Frontal cortex (tissue), 4 donors: ENCODE data around the gene CALR. TPM values are rescaled to one million over a fixed set of nuclear protein-coding genes. Genes with fewer than 3 reads are reported as not detected.
A peak's percentile ranks its signal among the peaks of the same experiment; 100 is the strongest.

ENCODE experiments used
- DNase-seq, 2 donors: peaks; one replicate each; pipeline ENCODE4 v3.0.0; 2012; ENCODE audit warnings: low spot score in 2 of 2
- FAIRE-seq: peaks from 2 replicates; lab custom pipeline; 2012; peaks lifted over from hg19 to GRCh38; lab: Jason Lieb, UNC
- total RNA-seq: library from RNA; depleted of rRNA; stranded (reverse); fragments of >200 nt; gene quantifications from one replicate; pipeline ENCODE4 v1.2.3, GENCODE V29; 2014
- donor health status: control.
- donor health status: control.
- donor health status: control.

The CALR gene
- total RNA-seq, 1 donor from 2014 or later, result 298 TPM

DNA sequence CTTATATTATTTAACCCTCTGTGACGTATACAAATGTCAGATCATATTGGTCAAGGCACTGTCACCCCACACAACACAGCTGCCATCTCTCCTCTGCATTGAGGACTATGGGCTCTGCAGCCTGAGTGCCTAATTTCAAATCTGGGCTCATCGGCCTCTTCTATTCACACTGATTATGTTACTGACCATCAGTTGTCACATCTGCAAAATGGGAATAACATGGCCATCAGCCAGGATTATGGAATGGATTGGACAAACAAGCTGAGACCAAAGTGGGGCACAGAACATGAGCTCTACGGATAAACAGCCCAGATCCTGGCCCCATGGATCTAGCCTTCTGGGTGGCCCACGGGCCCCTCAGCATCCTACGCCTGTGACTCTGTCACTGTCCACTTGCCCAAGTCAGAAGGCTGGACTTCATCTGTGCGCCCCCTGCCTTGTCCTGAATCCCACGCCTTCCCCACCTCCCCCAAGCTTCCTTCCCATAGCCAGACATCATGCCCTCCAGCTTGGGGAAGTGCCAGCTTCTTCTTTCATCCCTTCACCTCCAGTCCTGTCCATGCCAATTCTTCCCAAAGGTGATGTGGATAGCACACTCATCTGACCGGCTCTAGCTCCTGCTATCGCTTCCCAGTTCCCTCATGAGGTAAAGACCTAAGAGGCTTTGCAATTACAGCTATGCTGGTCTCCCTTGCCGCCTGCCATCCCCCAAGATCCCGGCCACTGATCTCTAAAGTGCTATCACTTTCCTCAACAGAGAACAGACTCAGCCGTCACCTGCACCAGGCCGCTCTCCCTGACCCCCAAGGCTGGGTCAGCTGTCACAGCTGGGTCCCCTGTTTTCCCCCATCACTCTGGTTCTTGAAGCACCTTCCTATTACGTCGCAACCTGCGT lies 5.8 kb upstream of the CALR start:
- no peak for DNase-seq
- FAIRE-seq, result no peak

DNA sequence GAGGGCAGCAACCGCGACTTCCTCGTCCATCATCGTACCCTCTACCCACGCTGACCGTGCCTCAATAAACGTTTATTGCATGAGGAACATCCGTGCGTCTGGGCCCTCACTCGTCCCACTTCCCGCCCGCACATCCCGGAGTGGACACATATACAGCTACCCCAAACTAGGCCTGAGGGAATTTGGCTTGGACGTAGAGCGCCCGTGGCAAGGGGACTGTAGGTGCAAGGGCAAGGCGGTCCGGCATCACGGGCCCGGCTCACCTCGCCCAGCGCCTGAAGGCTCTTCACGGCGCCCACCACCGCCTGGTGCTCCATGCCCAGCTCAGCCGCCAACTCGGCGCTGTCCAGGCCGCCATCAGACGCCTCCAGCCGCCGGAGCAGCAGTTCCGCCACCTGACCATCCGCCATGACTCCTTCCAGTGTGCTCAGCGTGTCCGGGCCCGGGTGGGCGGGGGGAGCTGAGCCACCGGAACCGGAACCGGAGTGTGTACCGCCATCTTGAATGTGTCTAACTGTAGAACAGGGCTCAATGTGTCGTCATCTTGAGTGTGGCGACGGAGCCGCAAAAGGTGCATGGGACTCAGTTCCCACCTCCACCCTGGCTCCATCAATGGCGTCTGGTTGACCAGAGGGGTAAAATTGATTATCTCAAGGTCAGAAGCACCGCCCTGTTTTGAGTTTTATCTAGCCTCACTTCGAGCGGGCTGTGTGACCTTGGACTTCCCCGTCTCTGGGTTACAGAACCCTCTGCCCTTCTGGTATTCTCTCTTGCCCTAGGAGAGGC lies 4.9 kb upstream of the CALR start, which contains the start of gene FARSA:
TSS of gene FARSA (minus strand) at position 425 of the 786 bp plus-strand sequence. CDS start at position 410, 15 bp downstream.
- DNase-seq (peak; percentile 92 to 94), FAIRE-seq (no peak)

GRCh38 chr19:12935071-12935470 lies 3.3 kb upstream of the CALR start:
- DNase-seq (no peak), FAIRE-seq (no peak)

DNA sequence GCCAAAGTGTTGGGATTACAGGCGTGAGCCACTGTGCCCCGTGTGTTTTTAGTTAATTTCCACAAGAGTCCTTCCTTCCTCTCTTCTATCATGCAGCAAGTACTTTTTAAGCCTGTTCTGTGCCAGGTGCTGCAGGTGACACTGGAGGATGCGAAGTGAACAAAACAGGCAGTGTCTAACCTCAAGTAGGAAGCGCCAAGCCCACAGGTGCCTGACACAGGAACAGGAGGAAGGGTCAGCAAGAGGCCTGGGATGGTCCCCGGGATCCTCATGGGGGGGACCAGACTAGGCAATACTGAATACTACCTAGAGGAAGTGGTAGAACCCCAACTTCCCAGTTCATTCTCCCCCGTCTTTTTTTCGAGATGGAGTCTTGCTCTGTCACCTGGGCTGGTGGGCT lies 1.8 kb upstream of the CALR start:
- FAIRE-seq (no peak), DNase-seq (no peak)

GRCh38 chr19:12937093-12937926 lies 1.1 kb upstream of the CALR start:
- DNase-seq (no peak), FAIRE-seq (no peak)

DNA sequence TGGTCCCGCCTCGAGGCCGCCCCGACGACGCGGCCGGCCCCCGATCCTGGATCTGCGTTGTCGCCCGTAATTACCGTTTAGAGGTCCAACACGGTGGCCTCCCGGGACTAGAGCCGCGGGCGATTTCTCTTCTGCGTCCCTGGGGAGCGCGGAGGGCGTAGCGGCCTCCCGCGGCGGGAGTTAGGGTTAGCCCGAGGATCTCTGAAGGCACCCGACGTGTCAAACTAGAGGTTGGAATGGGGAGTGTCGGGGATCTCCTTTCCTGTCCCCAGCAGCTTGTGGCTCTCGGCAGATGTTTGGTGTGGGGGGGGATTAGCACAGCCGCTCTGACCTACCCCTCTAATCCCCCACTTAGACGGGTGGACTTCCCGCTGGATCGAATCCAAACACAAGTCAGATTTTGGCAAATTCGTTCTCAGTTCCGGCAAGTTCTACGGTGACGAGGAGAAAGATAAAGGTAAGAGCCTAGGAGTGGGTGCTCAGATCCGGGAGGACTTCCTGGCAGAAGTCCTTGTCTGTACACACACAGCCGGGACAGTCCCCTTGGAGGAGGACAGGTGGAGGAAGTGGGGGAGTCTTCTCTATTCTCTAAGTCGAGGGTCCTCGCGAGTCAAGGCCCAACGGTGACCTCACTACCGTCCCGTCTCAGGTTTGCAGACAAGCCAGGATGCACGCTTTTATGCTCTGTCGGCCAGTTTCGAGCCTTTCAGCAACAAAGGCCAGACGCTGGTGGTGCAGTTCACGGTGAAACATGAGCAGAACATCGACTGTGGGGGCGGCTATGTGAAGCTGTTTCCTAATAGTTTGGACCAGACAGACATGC lies 581 bp downstream of the CALR start:
- DNase-seq (no peak), FAIRE-seq (no peak)

GRCh38 chr19:12939975-12940423 lies 1.6 kb downstream of the CALR start:
- FAIRE-seq, result no peak
- no peak for DNase-seq

DNA sequence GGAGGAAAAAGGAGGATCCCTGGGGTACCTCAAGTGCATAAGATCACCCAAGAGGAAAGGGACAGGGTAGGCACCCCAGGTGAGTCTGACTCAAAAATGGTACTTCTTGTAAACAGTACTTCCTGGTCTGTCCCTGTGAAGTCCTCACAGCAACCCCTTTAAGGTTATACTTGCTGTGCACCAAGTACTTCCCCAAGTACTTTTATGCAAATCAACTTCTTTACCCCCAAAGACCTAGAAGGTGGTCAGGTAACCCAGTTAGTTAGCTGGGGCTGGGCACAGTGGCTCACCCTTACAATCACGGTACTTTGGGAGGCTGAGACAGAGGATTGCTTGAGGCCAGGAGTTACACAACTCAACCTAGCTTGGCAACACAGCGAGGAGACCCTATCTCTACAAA lies 2.5 kb downstream of the CALR start:
- DNase-seq (no peak), FAIRE-seq (no peak)

DNA sequence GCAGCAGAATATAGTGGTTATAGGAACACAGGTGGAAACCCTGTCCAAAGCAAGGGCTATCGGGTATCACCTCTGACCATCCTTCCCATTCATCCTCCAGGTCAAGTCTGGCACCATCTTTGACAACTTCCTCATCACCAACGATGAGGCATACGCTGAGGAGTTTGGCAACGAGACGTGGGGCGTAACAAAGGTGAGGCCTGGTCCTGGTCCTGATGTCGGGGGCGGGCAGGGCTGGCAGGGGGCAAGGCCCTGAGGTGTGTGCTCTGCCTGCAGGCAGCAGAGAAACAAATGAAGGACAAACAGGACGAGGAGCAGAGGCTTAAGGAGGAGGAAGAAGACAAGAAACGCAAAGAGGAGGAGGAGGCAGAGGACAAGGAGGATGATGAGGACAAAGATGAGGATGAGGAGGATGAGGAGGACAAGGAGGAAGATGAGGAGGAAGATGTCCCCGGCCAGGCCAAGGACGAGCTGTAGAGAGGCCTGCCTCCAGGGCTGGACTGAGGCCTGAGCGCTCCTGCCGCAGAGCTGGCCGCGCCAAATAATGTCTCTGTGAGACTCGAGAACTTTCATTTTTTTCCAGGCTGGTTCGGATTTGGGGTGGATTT lies 5.1 kb downstream of the CALR start:
- FAIRE-seq, result no peak
- DNase-seq, result no peak

- FAIRE-seq (no peak), DNase-seq (no peak)
Observed at GRCh38 chr19:12944104-12944674, 5.8 kb downstream of the CALR start.

DNA sequence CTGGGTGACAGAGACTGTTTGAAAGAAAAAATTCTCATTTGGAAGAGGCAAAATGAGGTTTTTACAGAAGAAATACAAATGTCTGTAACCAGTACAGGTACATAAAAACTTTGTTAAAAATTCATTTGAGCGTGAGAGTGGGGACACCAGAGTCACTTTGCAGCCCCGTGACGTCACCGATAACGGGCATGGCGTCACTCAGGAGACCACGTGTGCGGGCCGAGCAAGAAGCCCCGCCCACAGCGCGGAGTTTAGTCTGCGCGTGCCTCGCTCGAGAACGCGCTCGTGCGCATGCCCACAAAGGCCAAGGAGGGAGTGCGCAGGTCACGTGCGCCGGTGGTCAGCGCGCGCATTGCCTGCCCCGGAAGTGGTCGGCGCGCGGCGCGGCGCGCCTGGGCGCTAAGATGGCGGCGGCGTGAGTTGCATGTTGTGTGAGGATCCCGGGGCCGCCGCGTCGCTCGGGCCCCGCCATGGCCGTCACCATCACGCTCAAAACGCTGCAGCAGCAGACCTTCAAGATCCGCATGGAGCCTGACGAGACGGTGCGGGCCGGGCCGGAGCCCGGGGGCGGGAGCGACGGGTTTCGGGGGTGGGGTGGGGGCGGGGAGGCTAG lies 7.2 kb downstream of the CALR start, which contains the start of gene RAD23A:
TSS of gene RAD23A (plus strand) at position 384 of the 613 bp plus-strand sequence. CDS start at position 471, 87 bp downstream.
- peak; percentile 85 to 94 for DNase-seq
- FAIRE-seq, result no peak

- DNase-seq (peak in 1 of 2 donors; percentile 58), FAIRE-seq (no peak)
Observed at GRCh38 chr19:12946092-12946721, 7.8 kb downstream of the CALR start.

GRCh38 chr19:12946731-12947496 lies 8.5 kb downstream of the CALR start:
- no peak for DNase-seq
- no peak for FAIRE-seq

DNA sequence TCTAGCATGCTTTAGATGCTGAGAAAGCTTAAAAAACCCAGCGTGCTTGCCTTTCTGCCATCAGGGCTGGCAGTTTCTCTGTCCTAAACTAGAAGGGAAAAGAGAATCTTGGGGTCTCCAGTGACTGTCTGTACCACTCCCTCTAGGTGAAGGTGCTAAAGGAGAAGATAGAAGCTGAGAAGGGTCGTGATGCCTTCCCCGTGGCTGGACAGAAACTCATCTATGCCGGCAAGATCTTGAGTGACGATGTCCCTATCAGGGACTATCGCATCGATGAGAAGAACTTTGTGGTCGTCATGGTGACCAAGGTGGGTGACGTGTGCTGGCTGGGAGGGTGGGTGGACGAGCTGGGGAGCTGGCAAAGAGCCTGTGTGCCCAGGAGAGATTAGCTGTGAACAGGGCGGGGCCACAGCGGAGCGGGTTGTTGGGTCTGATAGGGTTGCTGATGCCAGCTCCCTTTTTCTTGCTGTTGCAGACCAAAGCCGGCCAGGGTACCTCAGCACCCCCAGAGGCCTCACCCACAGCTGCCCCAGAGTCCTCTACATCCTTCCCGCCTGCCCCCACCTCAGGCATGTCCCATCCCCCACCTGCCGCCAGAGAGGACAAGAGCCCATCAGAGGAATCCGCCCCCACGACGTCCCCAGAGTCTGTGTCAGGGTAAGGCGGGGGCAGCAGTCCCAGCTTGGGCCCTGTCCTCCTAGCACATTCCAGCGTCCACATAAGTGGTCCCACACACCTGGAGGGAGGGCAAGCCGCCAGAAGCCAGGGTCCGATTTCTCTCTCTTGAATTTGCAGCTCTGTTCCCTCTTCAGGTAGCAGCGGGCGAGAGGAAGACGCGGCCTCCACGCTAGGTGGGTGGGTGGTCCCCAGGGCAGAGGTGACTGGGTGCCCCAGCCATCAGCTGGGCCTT lies 9.5 kb downstream of the CALR start:
- DNase-seq (no peak), FAIRE-seq (no peak)

DNA sequence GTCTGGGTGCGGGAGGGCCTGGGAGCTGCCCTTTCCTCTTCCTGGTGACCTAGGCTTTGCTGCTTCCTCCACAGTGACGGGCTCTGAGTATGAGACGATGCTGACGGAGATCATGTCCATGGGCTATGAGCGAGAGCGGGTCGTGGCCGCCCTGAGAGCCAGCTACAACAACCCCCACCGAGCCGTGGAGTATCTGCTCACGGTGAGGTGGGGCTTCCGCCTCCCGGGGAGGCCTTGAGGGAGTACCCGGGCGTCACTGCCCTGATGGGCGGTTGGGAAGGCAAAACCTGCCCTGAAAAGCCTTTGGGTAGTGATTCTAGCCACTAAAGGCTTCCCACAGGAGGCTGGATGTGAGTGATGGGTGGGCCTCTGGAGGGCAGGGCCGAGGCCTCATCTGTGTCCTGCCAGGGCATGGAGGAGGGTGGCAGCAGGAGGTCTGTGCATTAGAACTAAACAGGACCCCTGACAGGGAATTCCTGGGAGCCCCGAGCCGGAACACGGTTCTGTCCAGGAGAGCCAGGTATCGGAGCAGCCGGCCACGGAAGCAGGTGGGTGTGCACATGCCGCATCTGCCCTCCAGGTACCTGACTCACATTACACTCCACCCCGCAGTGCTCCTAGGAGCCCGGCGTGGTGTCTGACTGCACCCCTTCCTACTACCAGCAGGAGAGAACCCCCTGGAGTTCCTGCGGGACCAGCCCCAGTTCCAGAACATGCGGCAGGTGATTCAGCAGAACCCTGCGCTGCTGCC lies 10.4 kb downstream of the CALR start:
- FAIRE-seq (no peak), DNase-seq (no peak)
